Epithelial cell of proximal tubule (primary cell): ENCODE measurements around the gene FERMT1. TPM values are rescaled to one million over a fixed set of nuclear protein-coding genes. Genes with fewer than 3 reads are reported as not detected.

ENCODE experiments used
- DNase-seq: peaks from one replicate; pipeline ENCODE4 v3.0.0-alpha.2; 2011; ENCODE audit warnings: low read depth
- H3K4me3 ChIP-seq: 2 replicates; pipeline ENCODE4 v1.5.1; 2011; ENCODE audit warnings: low read depth, mild to moderate bottlenecking, low read length
- CTCF ChIP-seq: conservative IDR thresholded peaks from 2 replicates; pipeline ENCODE4 v1.5.1; 2012; ENCODE audit warnings: low read depth, mild to moderate bottlenecking, low read length
- total RNA-seq: library from RNA; depleted of rRNA; stranded (reverse); fragments of >200 nt; gene quantifications from 2 replicates; pipeline ENCODE4 v1.2.3, GENCODE V29; 2015

Gene FERMT1
- total RNA-seq, 1 donor from 2014 or later = 21.8 TPM

GRCh38 chr20:6044115-6044514, 78.7 kb downstream of the FERMT1 start:
- no peak for TF ChIP-seq CTCF

GRCh38 chr20:6041808-6042265, 81.0 kb downstream of the FERMT1 start:
- no peak overlapping the region for H3K4me3 ChIP-seq
- DNase-seq = no peak
- TF ChIP-seq CTCF = no peak

More at GRCh38 chr20:6044115-6044514, 78.7 kb downstream of the FERMT1 start:
- DNase-seq = no peak
- H3K4me3 ChIP-seq = no peak overlapping the region

GRCh38 chr20:6040958-6041807, 81.6 kb downstream of the FERMT1 start:
- no peak for DNase-seq
- H3K4me3 ChIP-seq = no peak overlapping the region
- TF ChIP-seq CTCF = no peak

GRCh38 chr20:6040540-6040939, 82.3 kb downstream of the FERMT1 start:
- TF ChIP-seq CTCF = no peak
- DNase-seq = no peak
- no peak overlapping the region for H3K4me3 ChIP-seq

- H3K4me3 ChIP-seq = no peak overlapping the region
- no peak for TF ChIP-seq CTCF
- DNase-seq = no peak
These were observed 83.1 kb downstream of the FERMT1 start for GRCh38 chr20:6039766-6040165.

- no peak for TF ChIP-seq CTCF
- DNase-seq = no peak
- no peak overlapping the region for H3K4me3 ChIP-seq
These were observed 84.6 kb downstream of the FERMT1 start for GRCh38 chr20:6038256-6038655.

- H3K4me3 ChIP-seq = no peak overlapping the region
- no peak for TF ChIP-seq CTCF
- no peak for DNase-seq
These were observed 85.7 kb downstream of the FERMT1 start for GRCh38 chr20:6037082-6037481.
